ENCODE results near the gene PSME3IP1.
"Not testable (repeated sequence)": the region's sequence is repeated elsewhere in the genome, so short reads cannot be mapped to it uniquely, and the experiment has no call there.

The PSME3IP1 gene

GRCh38 chr16:57191056-57191571, 5.3 kb upstream of the PSME3IP1 start:
- H3K27ac Mint-ChIP-seq (ENCODE audit: low read depth): no peak overlapping the region
- H3K4me3 Mint-ChIP-seq: no peak overlapping the region
- H3K4me1 Mint-ChIP-seq: peaks cover 56% of the 10 kb centered on the region
- no peaks in the 10 kb centered on the region for H3K27me3 Mint-ChIP-seq
- H3K36me3 Mint-ChIP-seq (ENCODE audit: insufficient read depth): peaks cover 8% of the 10 kb centered on the region
- no peaks in the 10 kb centered on the region for H3K9me3 Mint-ChIP-seq
- ATAC-seq (replicated peaks; ENCODE audit: extremely low read depth, poor library complexity, severe bottlenecking) (no peak), DNase-seq (ENCODE audit: low spot score in 2 of 2) (no peak)

DNA sequence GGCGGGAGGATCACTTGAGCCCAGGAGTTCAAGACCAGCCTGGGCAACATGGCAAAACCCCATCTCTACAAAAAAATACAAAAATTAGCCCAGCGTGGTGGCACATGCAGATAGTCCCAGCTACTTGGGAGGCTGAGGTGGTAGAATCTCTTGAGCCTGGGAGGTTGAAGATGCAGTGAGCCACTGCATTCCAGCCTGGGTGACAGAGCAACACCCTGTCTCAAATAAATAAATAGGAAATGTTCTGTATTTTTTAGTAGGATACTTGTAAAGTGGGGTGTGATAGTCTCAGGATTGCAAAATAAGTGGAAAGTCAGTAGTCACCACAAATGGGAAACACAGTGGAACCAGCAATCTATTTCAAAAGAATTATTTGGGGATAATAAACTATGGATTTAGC, 4.3 kb upstream of the PSME3IP1 start:
- no peak overlapping the region for H3K27ac Mint-ChIP-seq (ENCODE audit: low read depth)
- peaks cover 13% of the 10 kb centered on the region for H3K36me3 Mint-ChIP-seq (ENCODE audit: insufficient read depth)
- ATAC-seq (replicated peaks; ENCODE audit: extremely low read depth, poor library complexity, severe bottlenecking) (no peak), DNase-seq (ENCODE audit: low spot score in 2 of 2) (no peak)
- no peaks in the 10 kb centered on the region for H3K27me3 Mint-ChIP-seq
- no peaks in the 10 kb centered on the region for H3K9me3 Mint-ChIP-seq
- no peak overlapping the region for H3K4me3 Mint-ChIP-seq
- peaks cover 57% of the 10 kb centered on the region for H3K4me1 Mint-ChIP-seq

DNA sequence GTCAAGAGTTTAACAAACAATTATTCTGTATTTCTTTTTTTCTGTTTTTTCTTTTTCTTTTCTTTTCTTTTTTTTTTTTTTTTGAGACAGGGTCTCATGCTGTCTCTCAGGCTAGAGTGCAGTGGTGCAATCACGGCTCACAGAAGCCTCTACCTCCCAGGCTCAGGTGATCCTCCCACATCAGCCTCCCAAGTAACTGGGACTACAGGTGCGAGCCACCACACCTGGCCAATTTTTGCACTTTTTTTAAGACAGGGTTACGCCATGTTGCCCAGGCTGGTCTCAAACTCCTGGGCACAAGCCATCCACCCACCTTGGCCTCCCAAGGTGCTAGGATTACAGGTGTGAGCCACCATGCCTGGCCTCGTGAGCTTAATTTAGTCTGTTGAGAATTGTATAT, 3.7 kb upstream of the PSME3IP1 start:
- Mint-ChIP-seq H3K36me3 (ENCODE audit: insufficient read depth) (peaks cover 13% of the 10 kb centered on the region), H3K4me1 (peaks cover 61% of the 10 kb centered on the region)
- H3K27me3 Mint-ChIP-seq; H3K27ac Mint-ChIP-seq (ENCODE audit: low read depth); ATAC-seq (replicated peaks; ENCODE audit: extremely low read depth, poor library complexity, severe bottlenecking); H3K4me3 Mint-ChIP-seq; H3K9me3 Mint-ChIP-seq; DNase-seq (ENCODE audit: low spot score in 2 of 2): not testable (repeated sequence)

DNA sequence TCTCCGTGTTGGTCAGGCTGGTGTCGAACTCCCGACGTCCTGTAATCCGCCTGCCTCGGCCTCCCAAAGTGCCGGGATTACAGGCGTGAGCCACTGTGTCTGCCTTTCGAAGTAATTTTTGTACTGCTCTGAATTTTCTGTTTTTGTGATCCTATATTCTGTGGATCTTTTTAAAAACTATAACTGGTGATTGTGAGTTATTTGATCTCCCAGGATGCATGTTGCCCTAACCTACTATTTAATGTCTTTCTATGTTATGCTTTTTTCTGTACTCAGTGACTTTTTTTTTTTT, 2.8 kb upstream of the PSME3IP1 start:
- H3K27me3 Mint-ChIP-seq: no peaks in the 10 kb centered on the region
- no peak for DNase-seq (ENCODE audit: low spot score in 2 of 2)
- H3K9me3 Mint-ChIP-seq: no peaks in the 10 kb centered on the region
- H3K4me1 Mint-ChIP-seq: peaks cover 62% of the 10 kb centered on the region
- no peak for ATAC-seq (replicated peaks; ENCODE audit: extremely low read depth, poor library complexity, severe bottlenecking)
- no peak overlapping the region for H3K4me3 Mint-ChIP-seq
- peaks cover 13% of the 10 kb centered on the region for H3K36me3 Mint-ChIP-seq (ENCODE audit: insufficient read depth)
- no peak overlapping the region for H3K27ac Mint-ChIP-seq (ENCODE audit: low read depth)

- not testable (repeated sequence) for DNase-seq (ENCODE audit: low spot score in 2 of 2); H3K27me3 Mint-ChIP-seq; H3K9me3 Mint-ChIP-seq; ATAC-seq (replicated peaks; ENCODE audit: extremely low read depth, poor library complexity, severe bottlenecking)
- H3K36me3 Mint-ChIP-seq (ENCODE audit: insufficient read depth): peaks cover 13% of the 10 kb centered on the region
- H3K4me1 Mint-ChIP-seq: peaks cover 60% of the 10 kb centered on the region
- H3K4me3 Mint-ChIP-seq: peak overlapping the region; percentile 94
- peak overlapping the region; percentile 98 for H3K27ac Mint-ChIP-seq (ENCODE audit: low read depth)
Observed at GRCh38 chr16:57187902-57188710, 2.3 kb upstream of the PSME3IP1 start.

- Mint-ChIP-seq H3K27ac (ENCODE audit: low read depth) (peak overlapping the region; percentile 98), H3K36me3 (ENCODE audit: insufficient read depth) (peaks cover 13% of the 10 kb centered on the region), H3K27me3 (no peaks in the 10 kb centered on the region), H3K9me3 (no peaks in the 10 kb centered on the region), H3K4me1 (peaks cover 54% of the 10 kb centered on the region), H3K4me3 (peak overlapping the region; percentile 94)
- DNase-seq (ENCODE audit: low spot score in 2 of 2) (peak in 1 of 2 donors; percentile 11), ATAC-seq (replicated peaks; ENCODE audit: extremely low read depth, poor library complexity, severe bottlenecking) (peak; percentile 3)
Observed at GRCh38 chr16:57186872-57187854, 1.3 kb upstream of the PSME3IP1 start.

DNA sequence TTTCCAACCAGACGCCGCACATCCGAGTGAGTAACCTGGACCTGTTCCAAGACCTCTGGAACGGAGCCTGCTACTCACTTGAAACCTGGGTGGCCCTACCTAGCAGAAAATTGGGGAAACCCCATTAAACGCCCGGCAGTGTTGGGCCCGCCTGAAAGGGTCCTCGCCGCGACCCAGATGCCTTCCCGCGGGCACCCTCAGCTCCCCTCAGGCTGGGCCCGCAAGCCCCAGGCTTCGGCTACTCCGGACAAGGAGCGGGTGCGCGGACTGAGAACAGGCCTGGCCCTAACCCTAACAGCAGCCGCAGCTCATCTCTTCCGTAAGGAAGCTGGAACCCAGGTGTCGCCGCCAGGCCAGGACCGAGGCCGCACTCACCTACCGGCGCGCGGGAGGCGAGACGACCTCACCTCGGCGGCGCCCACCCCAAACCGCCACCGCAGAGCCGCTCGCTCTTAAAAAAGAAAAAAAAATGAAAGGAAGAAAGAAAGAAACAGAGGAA, 344 bp downstream of the PSME3IP1 start:
- Mint-ChIP-seq H3K27me3 (no peaks in the 10 kb centered on the region), H3K4me1 (peaks cover 54% of the 10 kb centered on the region)
- peak; percentile 5 for ATAC-seq (replicated peaks; ENCODE audit: extremely low read depth, poor library complexity, severe bottlenecking)

GRCh38 chr16:57184887-57185445, 873 bp downstream of the PSME3IP1 start:
- no peak for ATAC-seq (replicated peaks; ENCODE audit: extremely low read depth, poor library complexity, severe bottlenecking)
- no peaks in the 10 kb centered on the region for H3K27me3 Mint-ChIP-seq
- peaks cover 15% of the 10 kb centered on the region for H3K36me3 Mint-ChIP-seq (ENCODE audit: insufficient read depth)
- no peaks in the 10 kb centered on the region for H3K9me3 Mint-ChIP-seq
- DNase-seq (ENCODE audit: low spot score in 2 of 2): no peak
- peaks cover 54% of the 10 kb centered on the region for H3K4me1 Mint-ChIP-seq
- H3K4me3 Mint-ChIP-seq: peak overlapping the region; percentile 94
- H3K27ac Mint-ChIP-seq (ENCODE audit: low read depth): peak overlapping the region; percentile 98

More for the DNA sequence above, 344 bp downstream of the PSME3IP1 start:
- peak overlapping the region; percentile 98 for H3K27ac Mint-ChIP-seq (ENCODE audit: low read depth)
- no peaks in the 10 kb centered on the region for H3K9me3 Mint-ChIP-seq
- DNase-seq (ENCODE audit: low spot score in 2 of 2): no peak
- peaks cover 15% of the 10 kb centered on the region for H3K36me3 Mint-ChIP-seq (ENCODE audit: insufficient read depth)
- peak overlapping the region; percentile 94 for H3K4me3 Mint-ChIP-seq

- H3K36me3 Mint-ChIP-seq (ENCODE audit: insufficient read depth): peaks cover 13% of the 10 kb centered on the region
- DNase-seq (ENCODE audit: low spot score in 2 of 2): no peak
- H3K27me3 Mint-ChIP-seq: no peaks in the 10 kb centered on the region
- H3K4me1 Mint-ChIP-seq: peaks cover 54% of the 10 kb centered on the region
- no peaks in the 10 kb centered on the region for H3K9me3 Mint-ChIP-seq
- H3K27ac Mint-ChIP-seq (ENCODE audit: low read depth): peak overlapping the region; percentile 75
- no peak for ATAC-seq (replicated peaks; ENCODE audit: extremely low read depth, poor library complexity, severe bottlenecking)
- peak overlapping the region; percentile 94 for H3K4me3 Mint-ChIP-seq
Observed at GRCh38 chr16:57184113-57184512, 1.7 kb downstream of the PSME3IP1 start.

DNA sequence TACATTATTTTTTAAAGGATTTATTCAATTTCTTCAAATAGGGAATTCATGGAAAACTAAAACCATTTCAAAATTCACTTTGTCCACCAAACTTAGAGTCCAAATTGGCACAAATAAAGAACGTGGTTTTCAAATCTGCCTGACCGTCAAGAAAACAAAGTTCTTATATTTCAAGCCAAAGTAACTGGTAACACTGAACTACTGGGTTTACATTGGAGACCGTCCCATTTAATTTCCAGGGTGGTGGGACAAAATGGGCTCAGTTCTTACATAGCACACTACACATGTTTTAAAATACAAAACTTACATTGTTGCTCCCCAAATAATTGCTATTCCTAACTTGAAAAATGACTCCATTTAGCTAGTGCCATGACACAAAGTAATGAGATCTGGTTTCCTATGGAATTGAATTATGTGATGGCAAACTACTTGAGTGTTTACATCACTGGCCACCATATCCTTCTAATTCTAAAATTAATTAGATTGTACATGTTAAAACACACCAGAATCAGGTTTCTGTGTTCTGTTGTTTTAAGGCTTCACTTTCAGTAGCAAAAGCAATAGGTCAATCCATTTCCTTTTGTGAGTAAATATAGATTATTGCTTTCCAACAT, 6.5 kb downstream of the PSME3IP1 start:
- H3K27ac Mint-ChIP-seq (ENCODE audit: low read depth): no peak overlapping the region
- H3K9me3 Mint-ChIP-seq: no peaks in the 10 kb centered on the region
- ATAC-seq (replicated peaks; ENCODE audit: extremely low read depth, poor library complexity, severe bottlenecking): no peak
- H3K4me3 Mint-ChIP-seq: no peak overlapping the region
- no peak for DNase-seq (ENCODE audit: low spot score in 2 of 2)
- no peaks in the 10 kb centered on the region for H3K27me3 Mint-ChIP-seq
- H3K36me3 Mint-ChIP-seq (ENCODE audit: insufficient read depth): peaks cover 10% of the 10 kb centered on the region
- H3K4me1 Mint-ChIP-seq: peaks cover 25% of the 10 kb centered on the region

GRCh38 chr16:57178793-57179212, 7.0 kb downstream of the PSME3IP1 start:
- Mint-ChIP-seq H3K27ac (ENCODE audit: low read depth) (no peak overlapping the region), H3K36me3 (ENCODE audit: insufficient read depth) (peaks cover 11% of the 10 kb centered on the region), H3K4me1 (peaks cover 20% of the 10 kb centered on the region), H3K27me3 (no peaks in the 10 kb centered on the region), H3K4me3 (no peak overlapping the region), H3K9me3 (no peaks in the 10 kb centered on the region)
- ATAC-seq (replicated peaks; ENCODE audit: extremely low read depth, poor library complexity, severe bottlenecking) (no peak), DNase-seq (ENCODE audit: low spot score in 2 of 2) (no peak)

- ATAC-seq (replicated peaks; ENCODE audit: extremely low read depth, poor library complexity, severe bottlenecking) (no peak), DNase-seq (ENCODE audit: low spot score in 2 of 2) (no peak)
- H3K36me3 Mint-ChIP-seq (ENCODE audit: insufficient read depth): peaks cover 14% of the 10 kb centered on the region
- no peaks in the 10 kb centered on the region for H3K27me3 Mint-ChIP-seq
- peaks cover 18% of the 10 kb centered on the region for H3K4me1 Mint-ChIP-seq
- no peak overlapping the region for H3K4me3 Mint-ChIP-seq
- H3K9me3 Mint-ChIP-seq: no peaks in the 10 kb centered on the region
- H3K27ac Mint-ChIP-seq (ENCODE audit: low read depth): peak overlapping the region; percentile 32
Observed at GRCh38 chr16:57178196-57178595, 7.6 kb downstream of the PSME3IP1 start.

All from central memory CD8-positive, alpha-beta T cell (primary cell).